ENCODE data around the gene PGM3. TPM values are rescaled to one million over a fixed set of nuclear protein-coding genes. Genes with fewer than 3 reads are reported as not detected.

Gene PGM3, protein sequence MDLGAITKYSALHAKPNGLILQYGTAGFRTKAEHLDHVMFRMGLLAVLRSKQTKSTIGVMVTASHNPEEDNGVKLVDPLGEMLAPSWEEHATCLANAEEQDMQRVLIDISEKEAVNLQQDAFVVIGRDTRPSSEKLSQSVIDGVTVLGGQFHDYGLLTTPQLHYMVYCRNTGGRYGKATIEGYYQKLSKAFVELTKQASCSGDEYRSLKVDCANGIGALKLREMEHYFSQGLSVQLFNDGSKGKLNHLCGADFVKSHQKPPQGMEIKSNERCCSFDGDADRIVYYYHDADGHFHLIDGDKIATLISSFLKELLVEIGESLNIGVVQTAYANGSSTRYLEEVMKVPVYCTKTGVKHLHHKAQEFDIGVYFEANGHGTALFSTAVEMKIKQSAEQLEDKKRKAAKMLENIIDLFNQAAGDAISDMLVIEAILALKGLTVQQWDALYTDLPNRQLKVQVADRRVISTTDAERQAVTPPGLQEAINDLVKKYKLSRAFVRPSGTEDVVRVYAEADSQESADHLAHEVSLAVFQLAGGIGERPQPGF
- 73.7 and 108 TPM in 2 replicates for total RNA-seq

DNA sequence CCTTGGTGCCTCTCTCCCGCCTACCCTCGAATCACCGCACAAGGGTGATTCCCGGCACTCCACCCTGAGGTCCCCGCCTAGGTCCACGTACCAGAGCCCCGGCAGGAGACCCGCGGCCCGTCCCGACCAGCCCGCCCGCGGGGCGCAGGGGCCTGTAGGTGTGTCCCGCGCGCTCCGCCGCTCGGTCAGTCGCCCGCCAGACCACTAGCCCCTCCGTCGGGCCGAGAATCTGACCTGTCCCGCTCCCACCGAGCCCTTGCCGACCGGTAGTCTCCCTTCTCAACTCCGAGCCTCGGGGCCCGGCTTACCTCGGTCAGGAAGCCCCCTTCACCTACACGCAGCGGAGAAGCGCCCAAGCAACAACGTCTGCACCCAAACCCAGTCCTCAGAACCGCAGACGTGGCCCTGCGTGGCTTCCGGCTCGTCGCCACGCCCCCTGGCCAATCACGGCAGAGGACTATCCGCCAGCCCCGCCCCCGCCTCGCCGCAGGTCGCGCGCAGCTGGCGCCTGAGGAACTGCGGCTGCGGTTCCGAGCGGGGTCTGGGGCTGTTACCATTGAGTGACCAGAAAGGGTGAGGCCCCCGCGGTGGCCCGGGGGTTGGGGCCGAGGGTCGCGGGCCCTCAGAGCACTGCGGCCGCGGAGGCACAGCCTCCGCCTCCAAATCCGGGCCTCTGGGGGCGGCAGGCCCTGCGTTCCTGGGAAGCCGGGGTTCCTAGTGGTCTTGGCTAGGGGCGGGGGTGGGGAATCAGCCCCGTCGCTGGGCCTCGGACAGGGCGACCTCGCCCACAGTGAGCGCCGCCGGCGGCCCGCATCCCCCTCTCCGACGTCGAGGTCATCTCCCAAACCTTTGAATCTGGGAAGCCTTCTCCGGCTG is at the start of gene PGM3, which contains the start of gene RWDD2A:
Gene PGM3, minus strand, starts transcription at position 395 of the 876 bp plus-strand sequence. CDS start 2,253 bp downstream, outside the sequence.
Gene RWDD2A, plus strand, starts transcription at position 487 of the 876 bp plus-strand sequence. CDS start 1,095 bp downstream, outside the sequence.

Other genes starting within 250 kb of the PGM3 start
- gene UBE3D, start 127.4 kb downstream of the PGM3 start, total RNA-seq: 1.9 and 2.2 TPM in 2 replicates
- 11.2 and 21.5 TPM in 2 replicates for gene DOP1A, start 125.6 kb downstream of the PGM3 start, total RNA-seq
- 3.2 and 4.5 TPM in 2 replicates for gene RWDD2A, start 92 bp upstream of the PGM3 start, total RNA-seq
- 12.8 and 21.7 TPM in 2 replicates for gene ME1, start 237.8 kb upstream of the PGM3 start, total RNA-seq